Upper lobe of right lung (tissue), 1 donor: ENCODE measurements around the gene RASL11B. TPM values are rescaled to one million over a fixed set of nuclear protein-coding genes. Genes with fewer than 3 reads are reported as not detected.

Experiments
- ATAC-seq: fragments of 200-7000 bp; cut with Tn5 transposase; one replicate; pipeline ENCODE4 v1.9.1; 2020; ENCODE audit warnings: mild to moderate bottlenecking, moderate library complexity
- DNase-seq: peaks from one replicate; pipeline ENCODE4 v3.0.0-alpha.2; 2020
- H3K27ac ChIP-seq: fragments of 200-600 bp; one replicate; pipeline ENCODE4 v1.8.0; 2022
- H3K27me3 ChIP-seq: fragments of 200-600 bp; one replicate; pipeline ENCODE4 v1.8.0; 2022; ENCODE audit warnings: mild to moderate bottlenecking
- H3K36me3 ChIP-seq: fragments of 200-600 bp; one replicate; pipeline ENCODE4 v1.8.0; 2022
- H3K4me1 ChIP-seq: fragments of 200-600 bp; one replicate; pipeline ENCODE4 v1.8.0; 2022
- H3K4me3 ChIP-seq: fragments of 200-600 bp; one replicate; pipeline ENCODE4 v1.8.0; 2022; ENCODE audit warnings: mild to moderate bottlenecking
- H3K9me3 ChIP-seq: fragments of 200-600 bp; one replicate; pipeline ENCODE4 v1.8.0; 2022
- CTCF ChIP-seq: fragments of 200-600 bp; IDR thresholded peaks from one replicate; pipeline ENCODE4 v1.8.0; 2022; ENCODE audit warnings: antibody characterized with exemption
- intact Hi-C: fragments of 100-400 bp; cut with DNase I; formaldehyde crosslinking; loops from one replicate; pipeline ENCODE4 v1.11.0; 2022
- total RNA-seq: library from RNA; stranded (reverse); fragmentation: NEBNext Ultra II Directional; extraction: Animal tissue kit (Norgen Biotek cat#: 25700); gene quantifications from one replicate; pipeline ENCODE4 v1.2.1, GENCODE V29; 2021
- donor health status: DM: no; HTN: yes; CAD: no; lungs with severe emphysema.

The RASL11B gene
- total RNA-seq, 1 donor from 2014 or later: 2.2 TPM

- Histone ChIP-seq H3K4me3 (no peak overlapping the region), H3K27me3 (no peaks in the 10 kb centered on the region), H3K4me1 (no peaks in the 10 kb centered on the region), H3K36me3 (no peaks in the 10 kb centered on the region), H3K9me3 (no peaks in the 10 kb centered on the region), H3K27ac (no peak overlapping the region)
- intact Hi-C loops: no loop called here
- TF ChIP-seq CTCF: no peak
- DNase-seq (no peak), ATAC-seq (no peak)
These were observed 26.0 kb upstream of the RASL11B start for GRCh38 chr4:52836120-52836519.

GRCh38 chr4:52836678-52837077, 25.4 kb upstream of the RASL11B start:
- no peak overlapping the region for H3K27ac ChIP-seq
- ATAC-seq (no peak), DNase-seq (no peak)
- no peaks in the 10 kb centered on the region for H3K9me3 ChIP-seq
- no peaks in the 10 kb centered on the region for H3K27me3 ChIP-seq
- H3K4me1 ChIP-seq: no peaks in the 10 kb centered on the region
- H3K36me3 ChIP-seq: no peaks in the 10 kb centered on the region
- intact Hi-C loops: no loop called here
- TF ChIP-seq CTCF: no peak
- H3K4me3 ChIP-seq: no peak overlapping the region

- TF ChIP-seq CTCF: no peak
- intact Hi-C loops: no loop called here
- no peaks in the 10 kb centered on the region for H3K4me1 ChIP-seq
- no peaks in the 10 kb centered on the region for H3K27me3 ChIP-seq
- no peak for ATAC-seq
- H3K27ac ChIP-seq: no peak overlapping the region
- H3K36me3 ChIP-seq: no peaks in the 10 kb centered on the region
- no peak for DNase-seq
- H3K4me3 ChIP-seq: no peak overlapping the region
- H3K9me3 ChIP-seq: no peaks in the 10 kb centered on the region
These were observed 24.2 kb upstream of the RASL11B start for GRCh38 chr4:52837716-52838558.

- no peak for ATAC-seq
- no peak overlapping the region for H3K27ac ChIP-seq
- H3K9me3 ChIP-seq: no peaks in the 10 kb centered on the region
- no peak for TF ChIP-seq CTCF
- intact Hi-C loops: no loop called here
- DNase-seq: no peak
- no peaks in the 10 kb centered on the region for H3K27me3 ChIP-seq
- H3K4me3 ChIP-seq: no peak overlapping the region
- H3K36me3 ChIP-seq: no peaks in the 10 kb centered on the region
- no peaks in the 10 kb centered on the region for H3K4me1 ChIP-seq
These were observed 23.2 kb upstream of the RASL11B start for GRCh38 chr4:52838729-52839586.

- no peak overlapping the region for H3K4me3 ChIP-seq
- H3K36me3 ChIP-seq: no peaks in the 10 kb centered on the region
- H3K27me3 ChIP-seq: no peaks in the 10 kb centered on the region
- H3K27ac ChIP-seq: no peak overlapping the region
- ATAC-seq (no peak), DNase-seq (no peak)
- H3K9me3 ChIP-seq: no peaks in the 10 kb centered on the region
- TF ChIP-seq CTCF: no peak
- intact Hi-C loops: no loop called here
- no peaks in the 10 kb centered on the region for H3K4me1 ChIP-seq
These were observed 21.4 kb upstream of the RASL11B start for GRCh38 chr4:52840531-52841370.
